ENCODE measurements around the gene PPP3CA.

PPP3CA gene

GRCh38 chr4:101329592-101329991, 17.7 kb downstream of the PPP3CA start:
- FAIRE-seq: no peak

- no peak for FAIRE-seq
Measured at GRCh38 chr4:101328063-101328602, 19.2 kb downstream of the PPP3CA start.

- FAIRE-seq: no peak
Measured at GRCh38 chr4:101326576-101326975, 20.8 kb downstream of the PPP3CA start.

GRCh38 chr4:101322743-101323142, 24.6 kb downstream of the PPP3CA start:
- no peak for FAIRE-seq

- FAIRE-seq: no peak
Measured at GRCh38 chr4:101321481-101322042, 25.8 kb downstream of the PPP3CA start.

GRCh38 chr4:101315786-101316185, 31.5 kb downstream of the PPP3CA start:
- no peak for FAIRE-seq

GRCh38 chr4:101315041-101315440, 32.3 kb downstream of the PPP3CA start:
- FAIRE-seq: no peak

- FAIRE-seq: no peak
Measured at GRCh38 chr4:101309925-101310324, 37.4 kb downstream of the PPP3CA start.

GRCh38 chr4:101307899-101308298, 39.4 kb downstream of the PPP3CA start:
- FAIRE-seq: no peak

- no peak for FAIRE-seq
Measured at GRCh38 chr4:101306764-101307615, 40.3 kb downstream of the PPP3CA start.

GRCh38 chr4:101306225-101306624, 41.1 kb downstream of the PPP3CA start:
- no peak for FAIRE-seq

GRCh38 chr4:101304916-101305315, 42.4 kb downstream of the PPP3CA start:
- FAIRE-seq: no peak

- no peak for FAIRE-seq
Measured at GRCh38 chr4:101299899-101300540, 47.3 kb downstream of the PPP3CA start.

GRCh38 chr4:101299021-101299420, 48.3 kb downstream of the PPP3CA start:
- no peak for FAIRE-seq

GRCh38 chr4:101295691-101296090, 51.6 kb downstream of the PPP3CA start:
- FAIRE-seq: no peak

- FAIRE-seq: no peak
Measured at GRCh38 chr4:101294597-101294996, 52.7 kb downstream of the PPP3CA start.

GRCh38 chr4:101292901-101293300, 54.4 kb downstream of the PPP3CA start:
- FAIRE-seq: no peak

- FAIRE-seq: no peak
Measured at GRCh38 chr4:101292214-101292613, 55.1 kb downstream of the PPP3CA start.

- FAIRE-seq: no peak
Measured at GRCh38 chr4:101291198-101291597, 56.1 kb downstream of the PPP3CA start.

GRCh38 chr4:101290654-101291053, 56.7 kb downstream of the PPP3CA start:
- FAIRE-seq: no peak

- FAIRE-seq: no peak
Measured at GRCh38 chr4:101289306-101289705, 58.0 kb downstream of the PPP3CA start.

- no peak for FAIRE-seq
Measured at GRCh38 chr4:101288365-101289145, 58.8 kb downstream of the PPP3CA start.

GRCh38 chr4:101287324-101287723, 60.0 kb downstream of the PPP3CA start:
- FAIRE-seq: no peak

All from A204.1 (cell line).